Liver (tissue), 9 donors: ENCODE data around the gene CLIC1. TPM values are rescaled to one million over a fixed set of nuclear protein-coding genes. Genes with fewer than 3 reads are reported as not detected.

Experiments used
- DNase-seq: peaks from one replicate; pipeline ENCODE4 v3.0.0-alpha.2; 2017; ENCODE audit warnings: low spot score
- H3K27ac ChIP-seq, 2 donors: one replicate each; pipeline ENCODE4 v1.7.0; 2013; ENCODE audit warnings: inconsistent platforms in 2 of 2, low read length in 2 of 2, control low read depth in 1 of 2, low read depth in 1 of 2, mild to moderate bottlenecking in 1 of 2
- H3K27me3 ChIP-seq, 4 donors: one replicate each; pipeline versions ENCODE4 v1.6.1 to v1.7.0; 2013; ENCODE audit warnings: low read length in 3 of 4, inconsistent platforms in 1 of 4, mild to moderate bottlenecking in 1 of 4, moderate library complexity in 1 of 4; ENCODE audit not compliant: control insufficient read depth in 4 of 4, insufficient read depth in 4 of 4
- H3K36me3 ChIP-seq, 4 donors: one replicate each; pipeline versions ENCODE4 v1.6.1 to v1.7.0; 2013; ENCODE audit warnings: low read length in 3 of 4, mild to moderate bottlenecking in 3 of 4, low read depth in 1 of 4, moderate library complexity in 1 of 4; ENCODE audit not compliant: control insufficient read depth in 4 of 4, insufficient read depth in 3 of 4
- H3K4me1 ChIP-seq, 4 donors: one replicate each; pipeline versions ENCODE4 v1.6.1 to v1.7.0; 2013; ENCODE audit warnings: low read length in 3 of 4, mild to moderate bottlenecking in 3 of 4, moderate library complexity in 1 of 4; ENCODE audit not compliant: control insufficient read depth in 4 of 4, insufficient read depth in 4 of 4
- H3K4me3 ChIP-seq, 3 donors: one replicate each; pipeline versions ENCODE4 v1.6.1 to v1.7.0; 2013; ENCODE audit warnings: low read length in 3 of 3, control low read depth in 1 of 3, low read depth in 1 of 3, mild to moderate bottlenecking in 1 of 3
- H3K9ac ChIP-seq, 2 donors: one replicate each; pipeline ENCODE4 v1.7.0; 2013; ENCODE audit warnings: low read length in 2 of 2, mild to moderate bottlenecking in 2 of 2, moderate library complexity in 2 of 2, control low read depth in 1 of 2, low read depth in 1 of 2
- H3K9me3 ChIP-seq, 4 donors: one replicate each; pipeline versions ENCODE4 v1.6.1 to v1.7.0; 2013; ENCODE audit warnings: low read length in 3 of 4; ENCODE audit not compliant: control insufficient read depth in 4 of 4
- ATF3 ChIP-seq: IDR thresholded peaks from 2 replicates; pipeline ENCODE4 v1.6.1; 2016; ENCODE audit warnings: antibody characterized with exemption
- CTCF ChIP-seq: fragments of 150-350 bp; IDR thresholded peaks from 2 replicates; pipeline ENCODE4 v1.5.1; 2017; ENCODE audit warnings: improper control_type of control experiment, low read depth, low read length; ENCODE audit not compliant: missing input control
- EGR1 ChIP-seq, 2 donors: IDR thresholded peaks; 2 replicates each; pipeline ENCODE4 v1.6.1; 2016 to 2018; ENCODE audit warnings: antibody characterized with exemption in 2 of 2, low read depth in 2 of 2
- FOXA2 ChIP-seq: IDR thresholded peaks from 2 replicates; pipeline ENCODE4 v1.6.1; 2016; ENCODE audit warnings: antibody characterized with exemption
- HNF4A ChIP-seq, 2 donors: conservative IDR thresholded peaks; 2 replicates each; pipeline ENCODE4 v1.6.1; 2016; ENCODE audit warnings: antibody characterized with exemption in 2 of 2, mild to moderate bottlenecking in 2 of 2
- JUND ChIP-seq, 2 donors: IDR thresholded peaks; 2 replicates each; pipeline ENCODE4 v1.6.1; 2016; ENCODE audit warnings: antibody characterized with exemption in 2 of 2
- MAX ChIP-seq: IDR thresholded peaks from 2 replicates; pipeline ENCODE4 v1.6.1; 2016; ENCODE audit warnings: antibody characterized with exemption
- NR2F2 ChIP-seq: IDR thresholded peaks from 2 replicates; pipeline ENCODE4 v1.6.1; 2016; ENCODE audit warnings: antibody characterized with exemption
- REST ChIP-seq: IDR thresholded peaks from 2 replicates; pipeline ENCODE4 v1.6.1; 2016; ENCODE audit warnings: antibody characterized with exemption, mild to moderate bottlenecking
- RXRA ChIP-seq, 2 donors: IDR thresholded peaks; 2 replicates each; pipeline ENCODE4 v1.6.1; 2017 to 2018; ENCODE audit warnings: antibody characterized with exemption in 2 of 2, mild to moderate bottlenecking in 1 of 2
- WGBS: extraction: QIAGEN DNeasy Blood & Tissue Kit; methylation state at CpG from one replicate; pipeline ENCODE4 v1.1.7; 2013; 5-methylcytosine and 5-hydroxymethylcytosine counted together
- polyA plus RNA-seq, 2 donors: library from polyadenylated mRNA; stranded (reverse) in 1 of 2; unstranded in 1 of 2; fragments of 200-250 nt in 1 of 2; fragments of >200 nt in 1 of 2; fragmentation: Nextera tagmentation in 1 of 2; extraction: Ambion mirVana in 1 of 2; gene quantifications; one replicate each; pipeline versions ENCODE4 v1.2.1 to v1.2.3, GENCODE V29; 2013 to 2015
- total RNA-seq, 2 donors: library from RNA; depleted of rRNA; stranded (reverse); fragments of >200 nt; gene quantifications; one replicate each; pipeline ENCODE4 v1.2.3, GENCODE V29; 2014
- donor health status: healthy.
- donor health status: healthy.
- donor health status: healthy.
- donor health status: healthy.
- donor health status: healthy.

The CLIC1 gene
- total and polyA plus RNA-seq, 4 donors: 56.5 to 124 (median 64.5) TPM

GRCh38 chr6:31691564-31692108 is 44.7 kb downstream of the CLIC1 start:
- no peaks in the 10 kb centered on the region for H3K4me1 ChIP-seq
- no peaks in the 10 kb centered on the region for H3K9me3 ChIP-seq
- no peak overlapping the region for H3K27ac ChIP-seq
- H3K36me3 ChIP-seq: peaks cover 7 to 84% (median 62%) of the 10 kb centered on the region in 4 donors
- no peaks in the 10 kb centered on the region for H3K27me3 ChIP-seq
- TF ChIP-seq REST (no peak), MAX (no peak), CTCF (no peak), NR2F2 (no peak), FOXA2 (no peak), HNF4A (conservative IDR thresholded peaks at IDR 0.05) (no peak), JUND (IDR thresholded peaks at IDR 0.05) (no peak)
- DNase-seq: no peak
- WGBS: 96% methylated on average over 12 of the region's 12 CpGs
- H3K4me3 ChIP-seq: no peak overlapping the region
- H3K9ac ChIP-seq: no peak overlapping the region

GRCh38 chr6:31691078-31691463 is 45.3 kb downstream of the CLIC1 start:
- Histone ChIP-seq H3K27me3 (no peaks in the 10 kb centered on the region), H3K4me1 (no peaks in the 10 kb centered on the region), H3K9me3 (no peaks in the 10 kb centered on the region), H3K9ac (no peak overlapping the region), H3K27ac (no peak overlapping the region), H3K4me3 (no peak overlapping the region), H3K36me3 (peaks cover 4 to 87% (median 64%) of the 10 kb centered on the region in 4 donors)
- TF ChIP-seq ATF3 (no peak), RXRA (IDR thresholded peaks at IDR 0.05) (no peak), MAX (no peak), EGR1 (IDR thresholded peaks at IDR 0.05; ENCODE audit: low read depth in 2 of 2) (no peak), REST (no peak)
- DNase-seq: no peak
- WGBS: 94% methylated on average over 6 of the region's 6 CpGs
